HG03135 (cell line): ENCODE measurements around the gene SKP1.

Experiments used
- ATAC-seq: cut with Tn5 transposase; IDR thresholded peaks from one replicate; pipeline ENCODE4 v1.9.1; 2021; ENCODE audit warnings: mild to moderate bottlenecking, moderate library complexity; ENCODE audit not compliant: unreplicated experiment

SKP1 gene

DNA sequence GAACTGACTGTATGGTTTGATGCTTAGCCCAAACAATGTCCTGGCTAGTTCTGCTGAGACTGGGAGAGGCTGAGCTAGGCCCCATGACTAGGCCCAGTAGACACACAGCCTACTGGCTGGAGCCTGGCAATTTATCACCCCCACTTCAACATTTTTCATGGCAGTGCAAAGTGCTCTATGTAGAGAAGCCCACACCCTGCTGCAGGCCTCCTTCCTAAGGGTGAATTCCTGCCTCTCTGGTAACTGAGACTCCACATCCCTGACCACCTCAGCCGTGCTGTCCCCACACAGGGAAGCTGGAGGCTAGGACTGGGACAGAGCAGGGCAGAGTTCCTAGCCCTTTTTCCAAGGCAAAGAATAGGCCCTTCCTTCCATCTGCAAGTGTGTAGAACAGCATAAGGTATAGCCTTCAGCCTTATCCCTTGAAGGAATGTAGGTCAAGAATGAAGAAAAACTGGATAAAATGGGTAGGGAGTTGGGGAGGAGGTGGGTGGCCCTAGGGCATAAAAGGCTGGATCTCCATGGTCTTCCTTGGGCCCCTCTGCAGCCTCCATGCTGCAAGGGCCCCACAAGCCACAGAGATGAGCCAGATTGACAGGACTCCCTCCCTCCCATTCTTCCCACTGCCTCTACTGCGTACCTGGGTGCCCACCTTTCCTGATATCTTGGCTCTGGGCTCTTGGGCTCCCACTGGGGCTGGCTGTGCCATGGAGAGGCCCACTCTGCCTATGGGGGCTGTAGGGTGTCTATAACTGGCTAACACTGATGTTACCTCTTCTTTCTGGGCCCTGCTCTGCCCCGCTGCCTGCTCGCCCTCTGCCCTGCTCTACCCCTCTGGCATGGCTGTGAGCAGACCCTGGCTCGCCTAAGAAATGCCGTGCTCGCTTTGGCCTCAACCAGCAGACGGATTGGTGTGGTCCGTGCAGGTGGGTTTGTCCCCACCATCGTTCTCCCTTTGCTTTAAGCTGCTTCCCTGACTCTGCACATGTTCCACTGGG is 32.5 kb downstream of the SKP1 start:
- no peak for ATAC-seq

DNA sequence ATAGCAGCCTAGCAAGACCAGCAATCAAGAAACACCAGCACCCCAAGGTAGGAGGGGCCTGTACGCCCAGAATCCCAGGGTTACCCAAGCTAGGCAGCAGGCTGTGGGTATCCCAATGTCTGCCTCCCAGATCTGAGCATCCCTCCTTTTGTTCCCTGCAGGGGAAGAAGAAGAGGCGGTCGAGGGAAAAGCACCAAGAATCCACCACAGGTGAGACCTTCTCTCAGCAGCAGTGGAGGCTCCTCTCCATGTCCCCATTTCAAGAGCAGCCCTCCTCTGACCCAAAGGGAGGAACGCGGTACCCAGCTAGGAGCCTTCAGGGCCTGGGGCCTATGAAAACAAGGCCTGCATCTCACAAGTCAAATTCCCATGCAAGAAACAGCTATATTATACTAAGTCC is 33.3 kb downstream of the SKP1 start:
- ATAC-seq, result no peak

DNA sequence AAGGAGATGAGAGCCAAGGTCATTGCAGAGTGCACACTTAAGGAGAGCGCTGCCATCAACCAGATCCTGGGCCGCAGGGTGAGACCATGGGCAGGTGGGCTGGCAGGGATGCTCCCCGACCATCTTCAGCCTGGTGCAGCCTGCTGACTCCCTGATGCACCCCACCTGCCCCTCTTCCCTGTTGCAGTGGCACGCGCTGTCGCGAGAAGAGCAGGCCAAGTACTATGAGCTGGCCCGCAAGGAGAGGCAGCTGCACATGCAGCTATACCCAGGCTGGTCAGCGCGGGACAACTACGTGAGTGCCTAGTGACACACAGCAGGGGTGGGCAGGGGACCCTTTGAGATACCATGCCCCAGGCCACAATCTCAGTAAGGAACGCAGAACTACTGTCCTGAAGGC is 33.9 kb downstream of the SKP1 start:
- no peak for ATAC-seq

DNA sequence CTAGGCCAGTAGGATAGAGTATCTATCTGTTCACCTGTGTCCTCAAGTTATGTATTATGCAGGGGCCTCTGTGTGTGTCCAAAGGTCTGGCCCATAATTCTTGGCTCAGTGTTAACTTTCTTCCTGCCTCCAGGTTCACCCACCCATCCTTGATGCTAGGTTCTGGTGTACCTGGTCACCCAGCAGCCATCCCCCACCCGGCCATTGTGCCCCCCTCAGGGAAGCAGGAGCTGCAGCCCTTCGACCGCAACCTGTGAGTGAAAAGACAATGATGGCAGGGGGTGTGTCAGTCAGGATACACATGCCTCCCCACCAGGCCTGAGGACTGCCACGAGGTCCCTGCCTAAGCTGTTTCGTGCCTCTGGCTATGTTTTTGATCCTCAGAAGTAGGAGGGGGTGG is 34.7 kb downstream of the SKP1 start:
- ATAC-seq, result no peak

DNA sequence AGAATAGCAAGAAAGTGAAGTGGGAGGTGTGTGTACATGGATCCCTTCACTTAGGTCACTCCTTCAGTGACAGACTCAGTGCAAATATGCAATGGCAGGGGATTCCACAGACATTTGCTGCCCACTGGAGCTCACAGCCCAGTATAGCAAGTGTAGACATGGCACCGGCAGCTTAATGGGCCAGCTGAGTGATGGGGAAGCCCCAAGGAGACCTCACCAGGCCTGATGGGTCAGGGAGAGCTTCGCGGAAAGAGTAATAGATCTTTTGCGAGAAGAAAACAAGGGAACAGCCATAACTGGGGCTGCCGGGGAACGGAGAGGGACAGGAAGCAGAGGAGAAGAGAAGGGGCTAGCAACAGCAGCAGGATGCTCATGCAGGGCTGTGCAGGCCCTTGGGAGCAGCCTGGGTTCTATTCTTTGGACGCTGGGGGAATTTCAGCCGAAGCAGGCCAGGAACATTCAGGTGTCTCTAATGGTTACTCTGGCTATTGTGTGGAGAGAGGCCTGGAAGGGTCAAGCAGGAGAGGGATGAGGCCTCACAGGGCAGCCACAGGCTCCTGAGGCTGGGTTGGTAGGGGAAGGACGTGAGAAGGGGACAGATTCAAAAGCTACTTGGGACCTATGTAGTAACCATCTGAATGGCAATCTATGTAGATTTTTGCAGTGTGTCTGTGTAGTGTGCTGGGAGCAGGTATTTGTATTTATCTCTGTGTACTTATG is 35.3 kb downstream of the SKP1 start:
- no peak for ATAC-seq

DNA sequence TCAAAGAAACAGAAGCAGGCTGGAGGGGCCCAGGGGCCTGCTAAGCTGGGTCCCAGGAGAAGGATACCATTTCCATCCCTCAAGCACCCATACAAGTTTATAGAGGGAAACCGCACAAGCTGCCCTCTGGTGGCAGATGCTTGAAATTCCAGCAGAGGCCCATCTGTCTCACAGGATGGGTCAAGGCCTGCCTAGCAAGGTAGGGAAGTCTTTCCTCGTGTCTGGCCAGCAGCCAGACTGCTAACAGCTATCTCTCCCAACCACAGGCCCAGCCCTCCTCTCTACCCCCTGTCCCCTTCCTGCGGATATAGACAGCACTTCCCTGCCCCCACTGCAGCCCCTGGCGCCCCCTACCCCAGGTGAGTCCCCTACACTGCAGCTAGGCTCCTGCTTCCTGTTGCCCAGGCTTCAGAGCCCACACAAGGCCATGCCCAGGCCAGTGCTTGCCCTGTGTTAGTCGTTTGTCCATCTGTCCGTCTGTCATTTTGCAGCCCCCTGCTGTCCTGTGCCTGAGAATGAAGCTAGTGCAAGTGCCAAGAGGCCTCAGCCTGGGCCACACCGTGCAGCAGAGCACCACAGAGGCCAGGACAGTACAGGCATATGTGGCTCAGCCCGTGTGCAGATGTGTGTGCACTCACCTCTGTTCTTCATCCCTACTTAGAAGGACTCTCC is 36.1 kb downstream of the SKP1 start:
- ATAC-seq, result no peak

DNA sequence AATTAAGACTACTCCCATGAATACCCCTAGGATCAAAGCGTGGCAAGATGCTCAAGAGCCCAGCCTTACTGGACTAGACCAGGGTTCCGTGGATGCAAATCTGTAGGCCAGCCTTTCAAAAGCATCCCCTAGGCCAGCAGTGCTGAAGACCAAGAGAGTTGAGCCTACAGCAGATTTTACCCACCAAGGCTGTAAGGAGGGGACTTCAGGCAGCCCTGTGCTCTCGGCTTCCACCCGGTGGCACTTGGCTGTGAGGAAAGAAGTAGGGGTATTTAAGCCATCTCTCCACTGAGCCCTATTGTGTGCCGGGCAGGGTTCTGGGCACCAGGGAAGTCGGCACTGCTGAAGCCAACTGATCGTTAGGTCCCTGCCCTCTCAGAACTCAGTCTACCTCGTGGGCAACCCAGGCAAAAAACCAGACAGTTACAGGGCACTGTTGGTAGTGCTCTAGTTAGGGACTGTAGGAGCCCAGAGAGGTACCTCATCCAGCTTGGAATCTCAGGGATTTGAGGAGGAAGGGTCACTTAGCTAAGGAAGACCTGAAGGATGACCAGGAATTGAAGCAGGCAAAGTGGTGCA is 36.8 kb downstream of the SKP1 start:
- ATAC-seq, result no peak

DNA sequence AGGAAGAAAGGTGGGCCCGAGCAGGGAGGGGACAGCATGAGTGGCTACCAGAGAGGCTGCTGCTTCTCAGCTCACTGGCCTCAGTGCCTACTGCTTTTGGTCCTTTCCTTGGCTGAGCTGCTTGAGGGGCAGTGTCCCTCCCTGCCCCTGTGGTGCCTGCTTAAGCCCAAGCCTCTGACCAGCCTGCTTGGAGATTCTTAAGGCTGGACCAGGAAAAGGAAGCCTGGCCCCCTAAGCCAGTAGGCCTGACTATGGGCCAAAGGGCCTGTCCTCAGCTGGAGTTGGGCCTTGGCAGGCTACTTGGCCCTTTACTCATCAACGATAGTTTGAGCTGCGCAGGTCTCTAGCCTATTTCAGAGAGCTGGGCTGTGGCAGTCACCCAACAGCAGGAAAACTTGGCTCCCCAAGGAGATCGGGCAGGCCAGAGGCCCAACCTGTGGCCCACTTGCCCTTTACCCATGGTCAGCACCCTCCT is 37.3 kb downstream of the SKP1 start:
- ATAC-seq, result no peak

DNA sequence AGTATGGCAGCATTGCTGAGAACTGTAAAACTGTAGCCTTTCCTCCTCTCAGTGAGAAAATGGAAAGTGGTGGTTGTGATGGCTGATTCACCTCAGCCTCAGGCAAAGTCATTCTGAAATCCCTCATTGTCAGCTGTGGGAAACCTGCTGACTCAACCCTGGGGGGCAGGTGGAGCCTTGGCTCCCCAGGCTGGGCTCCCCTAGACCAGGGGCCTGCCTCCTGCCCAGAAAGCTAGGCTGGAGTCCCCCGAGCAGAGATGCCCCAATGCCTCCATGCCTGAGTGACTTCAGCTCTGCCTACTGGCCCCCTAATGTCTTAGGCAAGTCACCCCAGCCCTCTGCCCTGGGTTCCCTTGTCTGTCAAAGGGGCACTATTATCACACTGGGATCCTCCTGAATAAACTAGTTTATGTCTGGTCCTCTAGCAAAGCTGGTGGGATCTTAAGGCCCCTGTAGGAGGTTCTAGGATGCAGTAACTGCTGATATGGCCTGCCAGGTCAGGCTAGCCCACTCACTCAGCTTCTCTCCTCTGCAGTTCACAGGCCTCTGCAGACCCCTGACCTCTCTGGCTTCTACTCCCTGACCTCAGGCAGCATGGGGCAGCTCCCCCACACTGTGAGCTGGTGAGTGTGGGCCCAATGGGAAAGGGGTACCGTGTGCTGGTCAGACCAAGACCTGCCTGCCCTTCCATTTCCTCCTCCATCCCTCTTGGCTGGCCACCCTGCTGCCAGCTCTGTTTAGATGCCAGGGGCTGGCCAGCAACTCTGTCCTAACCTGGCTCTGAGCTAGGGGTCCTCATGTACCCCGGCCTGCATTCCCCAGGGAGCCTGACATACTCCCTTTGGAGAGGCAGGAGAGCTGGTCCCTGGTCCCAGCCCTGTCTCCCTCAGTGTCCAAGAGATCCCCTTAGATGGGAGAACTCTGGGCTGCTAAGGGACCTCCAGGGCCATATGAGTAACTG is 38.1 kb downstream of the SKP1 start:
- peak; percentile 59 for ATAC-seq

DNA sequence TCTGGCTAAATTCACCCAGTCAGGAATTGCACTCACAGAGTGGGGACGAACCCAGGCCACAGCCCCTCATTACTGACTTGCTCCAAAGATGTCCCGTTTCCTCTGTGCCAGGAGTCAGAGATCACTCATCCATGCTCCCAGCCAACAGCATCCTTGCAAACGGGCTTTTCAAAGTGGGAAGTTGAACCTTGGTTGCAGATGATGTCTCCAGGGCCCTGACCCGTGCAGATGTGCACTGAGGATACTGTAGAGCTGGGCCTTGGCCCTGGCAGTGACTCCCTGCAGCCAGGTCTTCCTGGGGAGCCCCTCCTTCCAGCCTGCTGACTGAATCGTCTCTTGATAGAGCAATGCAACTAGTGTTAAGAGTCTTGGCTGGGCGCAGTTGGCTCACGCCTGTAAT is 40.0 kb downstream of the SKP1 start:
- no peak for ATAC-seq

DNA sequence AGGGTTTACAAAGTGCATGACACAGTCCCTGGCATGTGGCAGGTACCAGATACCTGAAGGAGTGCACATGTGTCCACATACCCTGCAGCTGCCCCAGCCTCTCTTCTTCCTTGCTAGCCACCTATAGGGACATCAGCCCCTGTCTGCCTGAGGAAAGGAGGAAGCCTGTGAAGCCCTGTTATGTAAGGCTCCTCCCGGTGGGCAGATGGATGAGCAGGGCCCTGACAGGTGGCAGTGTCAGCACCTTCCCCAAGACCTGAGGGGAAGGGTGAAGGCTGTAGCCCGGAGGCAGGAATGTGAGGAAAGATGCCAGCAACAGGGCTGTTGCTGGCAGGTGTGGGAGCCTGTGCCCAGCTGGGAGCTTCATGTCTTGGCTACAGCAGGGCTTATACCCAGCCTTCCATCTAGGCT is 40.5 kb downstream of the SKP1 start:
- no peak for ATAC-seq

DNA sequence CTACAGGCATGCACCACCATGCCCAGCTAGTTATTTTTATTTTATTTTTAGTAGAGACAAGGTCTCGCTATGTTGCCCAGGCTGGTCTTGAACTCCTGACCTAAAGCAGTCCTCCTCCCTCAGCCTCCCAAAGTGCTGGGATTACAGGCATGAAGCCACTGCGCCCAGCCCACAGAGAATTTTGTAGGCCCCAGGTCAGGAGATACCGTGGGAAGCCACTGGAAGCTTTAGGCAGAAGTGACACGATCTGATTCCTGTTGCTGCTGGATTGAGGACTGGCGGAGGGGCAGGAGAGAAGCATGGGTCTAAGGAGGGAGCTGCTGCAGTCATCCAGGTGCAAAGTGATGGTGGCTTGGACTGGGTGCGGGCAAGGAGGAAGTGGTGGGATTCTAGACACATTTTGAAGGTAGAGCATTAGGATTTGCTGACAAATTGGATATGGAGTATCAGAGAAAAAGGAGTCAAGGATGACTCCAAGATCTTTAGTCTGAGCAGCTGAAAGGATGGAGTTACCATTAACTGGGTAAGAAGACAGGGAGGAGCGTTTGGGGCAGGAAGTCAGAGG is 41.6 kb downstream of the SKP1 start:
- no peak for ATAC-seq

DNA sequence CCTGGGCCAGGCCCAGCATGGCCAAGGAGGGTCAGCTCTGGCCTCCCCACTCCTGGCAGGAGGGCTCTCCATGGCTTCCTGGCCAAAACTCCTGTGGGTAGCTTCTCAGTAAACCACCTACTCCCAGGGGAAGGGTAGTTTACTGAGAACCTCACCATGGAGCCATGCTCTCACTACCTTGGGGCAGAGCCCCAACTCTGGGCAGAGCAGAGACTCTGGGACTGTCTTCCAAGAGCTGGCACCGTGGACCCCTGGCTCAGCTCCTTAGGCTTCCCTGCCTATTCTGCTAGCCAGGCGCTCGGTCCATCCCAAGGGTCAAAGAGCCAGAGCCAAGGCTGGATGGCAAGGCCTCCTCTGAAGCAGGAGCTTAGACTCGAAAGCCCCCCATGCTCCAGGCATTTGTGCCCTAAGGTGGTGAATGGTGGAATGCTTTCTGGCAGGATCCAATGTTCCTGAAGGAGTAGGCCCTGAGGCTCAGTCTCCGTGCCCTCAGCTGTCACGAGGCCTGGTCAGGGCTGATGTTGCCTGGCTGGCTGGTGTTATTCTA is 42.7 kb downstream of the SKP1 start:
- ATAC-seq, result no peak

DNA sequence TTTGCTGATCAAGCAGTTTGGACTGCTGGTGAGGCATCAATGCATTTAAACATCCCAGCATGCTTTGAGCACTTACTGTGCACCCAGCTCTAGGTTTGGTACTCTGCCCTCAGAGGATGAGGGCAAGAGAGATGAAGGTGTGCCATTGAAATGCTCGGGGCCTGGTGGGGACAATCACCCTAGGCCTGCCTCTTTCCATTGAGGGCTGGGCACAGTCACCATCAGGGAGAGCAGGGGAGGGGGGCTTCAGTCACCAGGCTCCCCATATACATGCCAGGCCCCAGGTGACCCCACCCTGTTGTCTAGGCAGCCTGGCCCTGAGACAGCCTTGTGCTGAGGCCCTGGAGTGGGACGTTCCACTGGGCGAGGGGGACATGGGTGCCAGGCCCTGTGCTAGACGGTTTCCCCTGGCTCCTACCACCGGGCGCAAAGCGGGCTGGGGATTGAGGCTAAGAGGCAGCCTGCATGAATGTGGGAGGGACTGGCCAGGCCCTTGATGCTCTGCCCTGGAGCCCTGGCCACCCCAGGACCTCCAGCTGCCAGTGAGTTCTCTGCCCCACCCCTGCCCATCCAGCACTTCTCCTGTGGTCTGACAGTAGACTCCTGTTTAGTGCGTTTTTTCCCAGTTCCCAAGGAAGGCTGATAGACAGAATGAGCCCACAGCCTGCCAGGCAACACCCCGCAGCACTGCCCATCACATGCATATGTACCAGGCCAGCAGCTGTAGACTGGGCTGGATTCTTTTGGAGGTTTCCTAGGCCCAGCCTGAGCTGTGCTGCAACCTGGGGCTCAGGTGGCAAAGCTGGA is 43.4 kb downstream of the SKP1 start:
- no peak for ATAC-seq

DNA sequence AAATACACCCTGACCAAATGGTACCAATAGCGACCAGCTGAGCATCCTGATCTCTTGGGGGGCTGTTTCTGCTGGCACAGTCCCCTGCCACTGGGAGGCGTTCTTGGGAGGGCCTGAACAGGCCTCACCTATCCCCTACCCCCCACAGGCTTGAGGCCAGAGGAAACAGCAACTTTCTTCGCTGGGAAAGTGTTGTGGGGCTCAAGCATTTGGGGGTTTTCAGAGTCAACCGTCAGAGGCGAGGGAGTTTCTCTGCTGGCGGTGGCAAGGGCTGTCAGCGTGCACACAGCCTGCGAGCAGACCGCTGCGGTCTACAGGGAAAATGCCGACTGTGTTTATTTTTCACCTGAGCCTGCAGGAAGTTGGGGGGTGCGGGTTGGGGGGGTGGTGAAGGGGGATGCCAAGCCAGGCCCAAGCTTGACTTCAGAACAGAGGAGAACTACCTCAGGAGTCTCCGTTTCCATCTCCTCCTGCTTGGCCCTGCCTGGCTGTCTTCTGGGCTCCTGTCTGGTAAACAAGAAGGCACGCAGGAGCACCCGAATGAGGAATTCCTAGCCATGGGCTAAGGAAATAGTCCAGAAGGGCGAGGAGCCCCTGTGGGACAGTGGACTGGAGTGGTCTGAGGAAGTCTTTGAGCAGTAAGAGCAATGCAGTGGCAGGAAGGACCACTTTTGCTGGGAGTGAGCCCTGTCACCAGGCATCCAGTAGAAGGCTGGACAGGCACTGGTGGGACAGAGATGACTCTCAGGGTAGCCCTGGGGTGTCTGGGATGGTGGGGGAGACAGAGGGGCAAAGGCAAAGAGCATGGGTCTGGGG is 44.2 kb downstream of the SKP1 start:
- ATAC-seq, result no peak

DNA sequence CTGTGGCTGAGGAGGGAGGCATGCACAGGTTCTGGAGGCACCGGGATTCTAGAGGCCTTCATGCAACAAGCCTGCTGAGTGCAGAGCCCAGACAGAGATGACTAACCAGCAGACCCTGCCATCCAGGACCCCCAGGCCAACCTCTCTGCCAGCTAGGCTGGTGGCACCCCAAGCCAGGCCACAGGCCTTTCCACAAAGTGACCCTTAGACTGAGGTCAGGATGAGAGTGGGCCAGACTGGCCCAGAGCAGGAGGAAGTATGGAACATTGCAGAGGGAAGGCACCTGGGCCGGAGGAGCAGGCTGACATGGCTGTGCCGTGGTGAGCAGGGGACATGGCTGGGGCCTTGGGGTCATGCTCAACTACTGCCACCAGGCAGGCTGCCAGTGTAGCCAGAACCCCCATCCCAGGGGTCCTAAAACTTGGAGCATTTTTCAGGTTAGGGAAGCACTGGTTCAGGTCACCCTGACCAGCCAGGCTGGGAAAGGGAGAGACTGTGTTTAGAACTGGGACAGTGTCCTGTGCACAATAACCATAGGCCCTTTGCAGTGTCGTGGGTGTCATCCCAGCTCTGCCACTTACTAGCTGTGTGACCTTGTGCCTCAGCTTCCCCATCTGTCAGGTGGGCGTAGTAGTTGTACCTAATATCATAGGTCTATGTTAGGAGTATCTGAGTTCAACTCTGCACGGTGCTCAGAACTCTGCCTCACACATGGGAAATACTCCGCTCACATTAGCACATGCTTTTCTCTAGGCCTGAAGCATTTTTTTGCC is 45.0 kb downstream of the SKP1 start:
- ATAC-seq, result no peak

DNA sequence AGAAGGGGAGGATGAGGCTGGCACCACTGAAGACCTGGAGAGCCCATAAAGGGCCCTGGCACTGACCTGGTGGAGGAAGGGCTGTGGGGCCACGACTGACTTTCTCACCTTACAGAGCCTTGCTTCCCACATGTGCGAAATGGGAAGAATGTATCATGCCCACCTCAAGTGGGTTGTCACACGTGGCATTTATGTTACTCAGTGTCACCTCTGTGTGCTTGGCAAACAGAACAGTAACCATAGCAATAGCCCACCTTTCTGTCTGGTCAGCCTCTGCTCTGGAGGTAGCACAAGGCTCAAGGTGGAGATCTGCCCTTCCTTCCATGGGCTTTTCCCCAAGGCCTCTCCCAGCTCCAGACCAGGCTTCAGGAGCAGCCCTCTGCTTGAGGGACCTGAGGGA is 45.6 kb downstream of the SKP1 start:
- no peak for ATAC-seq
